GM12875 (cell line): Measurements from ENCODE around the gene GABRR2.

Source experiments
- H3K4me3 ChIP-seq: one replicate; pipeline ENCODE4 v1.5.1; 2011; ENCODE audit warnings: low read depth, low read length, control low read depth
- TF ChIP-seq, protein P1 (sequence below): IDR thresholded peaks from 2 replicates; pipeline ENCODE4 v1.5.1; 2011; ENCODE audit warnings: low read depth, mild to moderate bottlenecking, control low read depth, inconsistent platforms, low read length, moderate library complexity, borderline replicate concordance; ENCODE audit not compliant: insufficient read depth

The GABRR2 gene

GRCh38 chr6:89282749-89283148 lies 32.4 kb downstream of the GABRR2 start:
- H3K4me3 ChIP-seq = no peak overlapping the region
- TF ChIP-seq, protein P1, sequence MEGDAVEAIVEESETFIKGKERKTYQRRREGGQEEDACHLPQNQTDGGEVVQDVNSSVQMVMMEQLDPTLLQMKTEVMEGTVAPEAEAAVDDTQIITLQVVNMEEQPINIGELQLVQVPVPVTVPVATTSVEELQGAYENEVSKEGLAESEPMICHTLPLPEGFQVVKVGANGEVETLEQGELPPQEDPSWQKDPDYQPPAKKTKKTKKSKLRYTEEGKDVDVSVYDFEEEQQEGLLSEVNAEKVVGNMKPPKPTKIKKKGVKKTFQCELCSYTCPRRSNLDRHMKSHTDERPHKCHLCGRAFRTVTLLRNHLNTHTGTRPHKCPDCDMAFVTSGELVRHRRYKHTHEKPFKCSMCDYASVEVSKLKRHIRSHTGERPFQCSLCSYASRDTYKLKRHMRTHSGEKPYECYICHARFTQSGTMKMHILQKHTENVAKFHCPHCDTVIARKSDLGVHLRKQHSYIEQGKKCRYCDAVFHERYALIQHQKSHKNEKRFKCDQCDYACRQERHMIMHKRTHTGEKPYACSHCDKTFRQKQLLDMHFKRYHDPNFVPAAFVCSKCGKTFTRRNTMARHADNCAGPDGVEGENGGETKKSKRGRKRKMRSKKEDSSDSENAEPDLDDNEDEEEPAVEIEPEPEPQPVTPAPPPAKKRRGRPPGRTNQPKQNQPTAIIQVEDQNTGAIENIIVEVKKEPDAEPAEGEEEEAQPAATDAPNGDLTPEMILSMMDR = no peak

- TF ChIP-seq, protein P1 = peak; percentile 90
- no peak overlapping the region for H3K4me3 ChIP-seq
Measured at GRCh38 chr6:89281779-89282246, 33.3 kb downstream of the GABRR2 start.

DNA sequence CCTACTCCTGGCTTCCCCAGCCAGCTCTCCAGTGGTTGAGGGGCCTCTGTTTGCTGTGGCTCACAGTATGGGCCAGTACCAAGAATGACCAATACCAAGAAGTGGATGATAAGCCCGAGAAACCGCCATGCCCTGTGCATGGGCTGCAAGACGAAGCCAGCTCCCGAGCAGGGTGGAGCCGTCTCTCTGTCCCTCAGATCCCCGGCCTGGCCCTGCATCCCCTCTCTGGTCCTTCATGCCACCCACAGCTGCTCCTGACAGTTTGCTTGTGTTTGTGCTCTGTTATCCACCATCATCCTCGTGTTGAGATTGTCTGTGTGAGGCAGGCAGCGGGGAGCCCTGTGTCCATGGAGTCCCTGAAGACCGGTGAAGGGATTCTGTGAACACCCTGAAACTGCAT lies 36.1 kb downstream of the GABRR2 start:
- no peak overlapping the region for H3K4me3 ChIP-seq
- TF ChIP-seq, protein P1 = no peak

GRCh38 chr6:89275900-89276299 lies 39.2 kb downstream of the GABRR2 start:
- TF ChIP-seq, protein P1 = no peak
- no peak overlapping the region for H3K4me3 ChIP-seq

DNA sequence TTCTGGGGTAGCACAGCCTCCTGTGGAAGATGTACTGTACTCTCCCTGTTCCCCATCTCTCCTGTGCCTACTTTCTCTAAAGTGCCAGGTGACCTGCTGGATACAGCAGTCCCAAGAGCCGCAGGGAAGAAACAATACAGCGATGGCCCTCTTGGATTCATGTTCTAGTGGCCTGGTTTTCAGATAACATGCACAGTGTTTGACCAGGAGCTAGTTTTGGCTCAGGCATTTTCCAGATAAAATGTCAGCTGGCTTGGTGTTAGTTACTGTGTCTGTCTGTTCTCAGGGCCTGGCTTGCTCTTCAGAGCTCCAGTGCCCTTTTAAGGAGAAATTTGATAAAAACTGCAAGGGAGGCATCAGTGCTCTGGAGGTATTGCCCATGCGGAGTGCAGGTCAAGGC lies 41.3 kb downstream of the GABRR2 start:
- TF ChIP-seq, protein P1 = no peak
- H3K4me3 ChIP-seq = no peak overlapping the region

- H3K4me3 ChIP-seq = no peak overlapping the region
- TF ChIP-seq, protein P1 = no peak
Measured at GRCh38 chr6:89272596-89272995, 42.5 kb downstream of the GABRR2 start.

- TF ChIP-seq, protein P1 = no peak
- no peak overlapping the region for H3K4me3 ChIP-seq
Measured at GRCh38 chr6:89270951-89271721, 44.0 kb downstream of the GABRR2 start.
